DND-41 (cell line): ENCODE results near the gene ZFHX3.

Source experiments
- CTCF ChIP-seq: IDR thresholded peaks from 2 replicates; pipeline ENCODE4 v1.5.1; 2012; ENCODE audit warnings: borderline replicate concordance, low read length, moderate library complexity, mild to moderate bottlenecking; ENCODE audit not compliant: poor library complexity, severe bottlenecking; ENCODE audit errors: extremely low read depth
- EZH2 ChIP-seq: IDR thresholded peaks from 3 replicates; pipeline ENCODE4 v1.6.1; 2012; ENCODE audit warnings: borderline replicate concordance, low read depth, mild to moderate bottlenecking, moderate library complexity, low read length, inconsistent platforms; ENCODE audit not compliant: severe bottlenecking

GRCh38 chr16:72989579-72990551, 58.1 kb downstream of the ZFHX3 start:
- TF ChIP-seq CTCF: no peak
- TF ChIP-seq EZH2: no peak
